HUES48 (cell line): Measurements from ENCODE around the gene LSM11.

ENCODE experiments used
- H3K27ac ChIP-seq: one replicate; pipeline ENCODE4 v1.7.0; 2013; ENCODE audit warnings: low read depth, low read length, inconsistent platforms
- H3K27me3 ChIP-seq: 2 replicates; pipeline ENCODE4 v1.6.1; 2013; ENCODE audit warnings: mild to moderate bottlenecking, low read length; ENCODE audit not compliant: control insufficient read depth, insufficient read depth
- H3K36me3 ChIP-seq: 2 replicates; pipeline ENCODE4 v1.6.1; 2013; ENCODE audit warnings: low read length; ENCODE audit not compliant: control insufficient read depth, insufficient read depth
- H3K4me1 ChIP-seq: 2 replicates; pipeline ENCODE4 v1.6.1; 2013; ENCODE audit warnings: mild to moderate bottlenecking, low read length; ENCODE audit not compliant: control insufficient read depth, insufficient read depth
- H3K4me3 ChIP-seq: 2 replicates; pipeline ENCODE4 v1.5.1; 2013; ENCODE audit warnings: mild to moderate bottlenecking, low read depth, low read length
- H3K9ac ChIP-seq: 2 replicates; pipeline ENCODE4 v1.6.1; 2013; ENCODE audit warnings: mild to moderate bottlenecking, low read depth, low read length, moderate library complexity
- H3K9me3 ChIP-seq: 2 replicates; pipeline ENCODE4 v1.6.1; 2013; ENCODE audit warnings: low read length; ENCODE audit not compliant: control insufficient read depth, insufficient read depth

LSM11 gene

GRCh38 chr5:157734436-157734835, 9.1 kb upstream of the LSM11 start:
- no peak overlapping the region for H3K9ac ChIP-seq
- H3K4me3 ChIP-seq, result no peak overlapping the region
- no peaks in the 10 kb centered on the region; the same call in 1 of the 2 replicates for H3K9me3 ChIP-seq
- no peaks in the 10 kb centered on the region for H3K27me3 ChIP-seq
- peaks cover 62% of the 10 kb centered on the region for H3K36me3 ChIP-seq
- peaks cover 6% of the 10 kb centered on the region for H3K4me1 ChIP-seq
- no peak overlapping the region for H3K27ac ChIP-seq

GRCh38 chr5:157735991-157736390, 7.5 kb upstream of the LSM11 start:
- Histone ChIP-seq H3K9me3 (no peaks in the 10 kb centered on the region; the same call in 1 of the 2 replicates), H3K36me3 (peaks cover 70% of the 10 kb centered on the region), H3K9ac (no peak overlapping the region), H3K4me1 (peaks cover 2% of the 10 kb centered on the region; the same call in 1 of the 2 replicates), H3K27ac (no peak overlapping the region), H3K4me3 (no peak overlapping the region), H3K27me3 (no peaks in the 10 kb centered on the region)

- H3K4me1 ChIP-seq, result no peaks in the 10 kb centered on the region; the same call in 1 of the 2 replicates
- no peaks in the 10 kb centered on the region; the same call in 1 of the 2 replicates for H3K9me3 ChIP-seq
- peaks cover 50% of the 10 kb centered on the region for H3K36me3 ChIP-seq
- no peak overlapping the region for H3K4me3 ChIP-seq
- peaks cover 8% of the 10 kb centered on the region for H3K27me3 ChIP-seq
- no peak overlapping the region for H3K9ac ChIP-seq
- H3K27ac ChIP-seq, result no peak overlapping the region
Observed at GRCh38 chr5:157739388-157740228, 3.9 kb upstream of the LSM11 start.

GRCh38 chr5:157740229-157740610, 3.3 kb upstream of the LSM11 start:
- Histone ChIP-seq H3K9me3 (no peaks in the 10 kb centered on the region; the same call in 1 of the 2 replicates), H3K4me3 (no peak overlapping the region), H3K27me3 (peaks cover 14% of the 10 kb centered on the region), H3K4me1 (no peaks in the 10 kb centered on the region; the same call in 1 of the 2 replicates), H3K36me3 (peaks cover 44% of the 10 kb centered on the region), H3K9ac (no peak overlapping the region), H3K27ac (no peak overlapping the region)

- Histone ChIP-seq H3K27ac (no peak overlapping the region), H3K9me3 (no peaks in the 10 kb centered on the region; the same call in 1 of the 2 replicates), H3K36me3 (peaks cover 35% of the 10 kb centered on the region), H3K4me1 (no peaks in the 10 kb centered on the region; the same call in 1 of the 2 replicates), H3K9ac (no peak overlapping the region), H3K27me3 (peaks cover 17% of the 10 kb centered on the region), H3K4me3 (no peak overlapping the region)
Observed at GRCh38 chr5:157741131-157741530, 2.4 kb upstream of the LSM11 start.

GRCh38 chr5:157744051-157745011, 819 bp downstream of the LSM11 start:
- H3K27me3 ChIP-seq, result peaks cover 17% of the 10 kb centered on the region
- H3K4me3 ChIP-seq, result peak overlapping the region; percentile 60
- H3K36me3 ChIP-seq, result peaks cover 9% of the 10 kb centered on the region
- H3K9me3 ChIP-seq, result no peaks in the 10 kb centered on the region
- no peak overlapping the region for H3K27ac ChIP-seq
- H3K9ac ChIP-seq, result no peak overlapping the region; the same call in 1 of the 2 replicates
- no peaks in the 10 kb centered on the region; the same call in 1 of the 2 replicates for H3K4me1 ChIP-seq

- no peaks in the 10 kb centered on the region for H3K9me3 ChIP-seq
- peaks cover 17% of the 10 kb centered on the region for H3K27me3 ChIP-seq
- H3K36me3 ChIP-seq, result peaks cover 1% of the 10 kb centered on the region
- H3K27ac ChIP-seq, result no peak overlapping the region
- no peak overlapping the region for H3K4me3 ChIP-seq
- no peak overlapping the region for H3K9ac ChIP-seq
- no peaks in the 10 kb centered on the region; the same call in 1 of the 2 replicates for H3K4me1 ChIP-seq
Observed at GRCh38 chr5:157745041-157745456, 1.5 kb downstream of the LSM11 start.

- Histone ChIP-seq H3K4me3 (no peak overlapping the region), H3K27ac (no peak overlapping the region), H3K36me3 (no peaks in the 10 kb centered on the region), H3K9ac (no peak overlapping the region), H3K9me3 (no peaks in the 10 kb centered on the region), H3K27me3 (peaks cover 17% of the 10 kb centered on the region), H3K4me1 (no peaks in the 10 kb centered on the region; the same call in 1 of the 2 replicates)
Observed at GRCh38 chr5:157747173-157747740, 3.7 kb downstream of the LSM11 start.

GRCh38 chr5:157747766-157748700, 4.5 kb downstream of the LSM11 start:
- Histone ChIP-seq H3K27me3 (peaks cover 17% of the 10 kb centered on the region), H3K36me3 (no peaks in the 10 kb centered on the region), H3K9me3 (no peaks in the 10 kb centered on the region), H3K9ac (no peak overlapping the region), H3K27ac (no peak overlapping the region), H3K4me3 (no peak overlapping the region), H3K4me1 (no peaks in the 10 kb centered on the region; the same call in 1 of the 2 replicates)
